HepG2 (cell line): ENCODE results near the gene RIMBP3C. TPM values are rescaled to one million over a fixed set of nuclear protein-coding genes. Genes with fewer than 3 reads are reported as not detected.

Experiments used
- ATAC-seq: fragments of 200-7000 bp; cut with Tn5 transposase; 3 replicates; pipeline ENCODE4 v1.9.1; 2020; ENCODE audit warnings: mild to moderate bottlenecking, moderate library complexity
- BruUV-seq: library from RNA; stranded (reverse); fragments of 400-500 nt; replicated peaks from 2 replicates; lab custom pipeline; 2021; lab: Mats Ljungman, UMichigan
- CTCF ChIA-PET: fragments of 300-600 bp; formaldehyde crosslinking; extraction: SDS; loops from one replicate; lab custom pipeline; 2021; ENCODE audit warnings: low total read pairs, inconsistent platforms, low intra/inter-chr PET ratio; lab: Yijun Ruan, JAX
- POLR2A ChIA-PET: fragments of 350-600 bp; sonication (Branson Sonifier 250); formaldehyde crosslinking; loops from one replicate; lab custom pipeline; 2020; ENCODE audit warnings: antibody characterized with exemption, inconsistent platforms; lab: Yijun Ruan, JAX
- DNase-seq: peaks from one replicate; pipeline ENCODE4 v3.0.0-alpha.2; 2015; ENCODE audit warnings: low spot score
- FAIRE-seq: peaks from 3 replicates; lab custom pipeline; 2011; peaks lifted over from hg19 to GRCh38; lab: Jason Lieb, UNC
- H2AFZ ChIP-seq: one replicate; pipeline ENCODE4 v1.6.1; 2011; ENCODE audit warnings: low read length, inconsistent platforms
- H3K27ac ChIP-seq: fragments of 300-600 bp; 3 replicates; pipeline ENCODE4 v1.8.0; 2011; ENCODE audit warnings: mixed run types, mild to moderate bottlenecking, mixed read lengths, low read length, inconsistent platforms; ENCODE audit not compliant: insufficient read depth; ENCODE audit errors: extremely low read length
- H3K27me3 ChIP-seq, 2 experiments: fragments of 200-600 bp in 1 of 2; 2 replicates in 1 of 2; 3 replicates in 1 of 2; pipeline versions ENCODE4 v1.6.0 to v1.8.0; 2011; ENCODE audit warnings: low read length in 2 of 2, mild to moderate bottlenecking in 2 of 2, moderate library complexity in 2 of 2, inconsistent platforms in 1 of 2; ENCODE audit not compliant: insufficient read depth in 2 of 2, control insufficient read depth in 1 of 2
- H3K36me3 ChIP-seq, 2 experiments: fragments of 200-600 bp in 1 of 2; replicated peaks in 1 of 2; 2 replicates in 1 of 2; 3 replicates in 1 of 2; pipeline versions ENCODE4 v1.5.1 to v1.8.0; 2011; ENCODE audit warnings: low read length in 2 of 2, inconsistent platforms in 1 of 2; ENCODE audit not compliant: insufficient read depth in 2 of 2, control insufficient read depth in 1 of 2
- H3K4me1 ChIP-seq: 2 replicates; pipeline ENCODE4 v1.5.1; 2012; ENCODE audit warnings: low read length, inconsistent platforms; ENCODE audit not compliant: insufficient read depth
- H3K4me2 ChIP-seq: 2 replicates; pipeline ENCODE4 v1.6.0; 2011; ENCODE audit warnings: low read depth, low read length, inconsistent platforms
- H3K4me3 ChIP-seq, 3 experiments: fragments of 200-600 bp in 1 of 3; sonication (generic), shearing (Covaris generic) in 1 of 3; replicated peaks in 1 of 3; 2 replicates each; pipeline ENCODE4 v1.5.1; 2011 to 2016; ENCODE audit warnings: low read length in 3 of 3, inconsistent platforms in 2 of 3, low read depth in 2 of 3, mild to moderate bottlenecking in 2 of 3, control low read depth in 1 of 3, mixed read lengths in 1 of 3; ENCODE audit not compliant: insufficient read depth in 1 of 3
- H3K79me2 ChIP-seq: one replicate; pipeline ENCODE4 v1.6.1; 2011; ENCODE audit warnings: low read length, inconsistent platforms; ENCODE audit not compliant: insufficient read depth
- H3K9ac ChIP-seq: 2 replicates; pipeline ENCODE4 v1.6.0; 2011; ENCODE audit warnings: mild to moderate bottlenecking, low read depth, low read length, inconsistent platforms; ENCODE audit not compliant: insufficient read depth
- H3K9me3 ChIP-seq: 2 replicates; pipeline ENCODE4 v1.5.1; 2012; ENCODE audit warnings: mild to moderate bottlenecking, low read length
- H4K20me1 ChIP-seq: 2 replicates; pipeline ENCODE4 v1.6.0; 2011; ENCODE audit warnings: inconsistent platforms, mild to moderate bottlenecking, low read length, moderate library complexity; ENCODE audit not compliant: insufficient read depth
- HDAC1 ChIP-seq: sonication (generic); formaldehyde crosslinking; IDR thresholded peaks from 2 replicates; pipeline ENCODE4 v1.5.1; 2020; ENCODE audit warnings: mild to moderate bottlenecking, missing genetic modification reagents
- SMAD9 ChIP-seq: sonication (generic); formaldehyde crosslinking; IDR thresholded peaks from 2 replicates; pipeline ENCODE4 v1.5.1; 2020; ENCODE audit warnings: mild to moderate bottlenecking, missing genetic modification reagents
- XRCC5 ChIP-seq: fragments of 200-400 bp; formaldehyde crosslinking; optimal IDR thresholded peaks from 2 replicates; pipeline ENCODE3; 2017; ENCODE audit warnings: mild to moderate bottlenecking, low read length
- ZFY ChIP-seq: sonication (generic); formaldehyde crosslinking; IDR thresholded peaks from 2 replicates; pipeline ENCODE4 v1.4.0; 2020; ENCODE audit warnings: missing genetic modification reagents
- ZNF142 ChIP-seq: sonication (generic); formaldehyde crosslinking; IDR thresholded peaks from 2 replicates; pipeline ENCODE4 v1.4.0; 2020; ENCODE audit warnings: missing genetic modification reagents
- ZNF556 ChIP-seq: sonication (generic); formaldehyde crosslinking; IDR thresholded peaks from 2 replicates; pipeline ENCODE4 v1.4.0; 2020; ENCODE audit warnings: mild to moderate bottlenecking, missing genetic modification reagents, borderline replicate concordance
- WGBS: methylation state at CpG from one replicate; pipeline ENCODE4 v1.1.6; 2017; ENCODE audit warnings: low lambda C conversion rate; 5-methylcytosine and 5-hydroxymethylcytosine counted together
- in situ Hi-C: cut with HindIII; loops from 2 replicates; pipeline ENCODE4 v1.10.0; 2017; ENCODE audit warnings: low pct_unique_long_range_greater_than_20kb; ENCODE audit not compliant: extremely low pct_ligation_motif_present
- intact Hi-C: fragments of 100-400 bp; cut with micrococcal nuclease; formaldehyde crosslinking; loops from one replicate; pipeline ENCODE4 v1.10.0; 2022; ENCODE audit not compliant: unreplicated experiment
- polyA plus RNA-seq, 8 experiments: library from polyadenylated mRNA; depleted of rRNA in 3 of 8; stranded (reverse) in 7 of 8; unstranded in 1 of 8; fragments of >200 nt; fragmentation: Illumina TruSeq in 4 of 8; extraction: Trizol in 4 of 8; gene quantifications; 2 replicates each; pipeline versions ENCODE4 v1.2.1 to v1.2.3, GENCODE V29; 2011 to 2016; ENCODE audit warnings: low read depth in 4 of 8, missing spikeins in 1 of 8, mixed read lengths in 1 of 8; ENCODE audit not compliant: insufficient read depth in 1 of 8
- total RNA-seq, 5 experiments: library from RNA; depleted of rRNA; stranded (reverse); fragments of >200 nt; fragmentation: Illumina TruSeq; extraction: Trizol; gene quantifications; 2 replicates each; pipeline ENCODE4 v1.2.3, GENCODE V29; 2016; ENCODE audit warnings: low read depth in 1 of 5
- TF ChIP-seq, protein P1 (sequence below): sonication (generic); formaldehyde crosslinking; IDR thresholded peaks from 2 replicates; pipeline ENCODE4 v1.5.0; 2020; ENCODE audit warnings: mild to moderate bottlenecking, missing genetic modification reagents

RIMBP3C gene
- total and polyA plus RNA-seq, 2 of the 13 experiments (the other 11 are each of a cell fraction or from before 2014, with no cell fraction given), result 0.15 TPM; not detected in 1

- Histone ChIP-seq H4K20me1 (peaks cover 65% of the 10 kb centered on the region), H3K9me3 (no peaks in the 10 kb centered on the region), H3K27ac (no peak overlapping the region), H2AFZ (no peak overlapping the region), H3K79me2 (peaks cover 89% of the 10 kb centered on the region), H3K4me2 (no peak overlapping the region), H3K27me3 (no peaks in the 10 kb centered on the region), H3K36me3 (peaks cover 22 to 79% of the 10 kb centered on the region in 2 experiments), H3K4me1 (no peaks in the 10 kb centered on the region), H3K9ac (no peak overlapping the region), H3K4me3 (no peak overlapping the region)
- POLR2A ChIA-PET, result no interaction called here
- intact Hi-C loops, result loop anchor here (5.0 kb wide), 1 partner anchor 51 kb away; the partner anchor contains the start of gene SDF2L1
- DNase-seq (no peak), ATAC-seq (no peak), FAIRE-seq (no peak)
- WGBS, result 100% methylated on average over 9 of the region's 9 CpGs
- BruUV-seq, result no TSS peak
- TF ChIP-seq XRCC5, result no peak
- TF ChIP-seq ZNF556, result no peak
- TF ChIP-seq SMAD9 (CRISPR knock-in tag), result no peak
- no peak for TF ChIP-seq HDAC1 (CRISPR knock-in tag)
- TF ChIP-seq, protein P1, sequence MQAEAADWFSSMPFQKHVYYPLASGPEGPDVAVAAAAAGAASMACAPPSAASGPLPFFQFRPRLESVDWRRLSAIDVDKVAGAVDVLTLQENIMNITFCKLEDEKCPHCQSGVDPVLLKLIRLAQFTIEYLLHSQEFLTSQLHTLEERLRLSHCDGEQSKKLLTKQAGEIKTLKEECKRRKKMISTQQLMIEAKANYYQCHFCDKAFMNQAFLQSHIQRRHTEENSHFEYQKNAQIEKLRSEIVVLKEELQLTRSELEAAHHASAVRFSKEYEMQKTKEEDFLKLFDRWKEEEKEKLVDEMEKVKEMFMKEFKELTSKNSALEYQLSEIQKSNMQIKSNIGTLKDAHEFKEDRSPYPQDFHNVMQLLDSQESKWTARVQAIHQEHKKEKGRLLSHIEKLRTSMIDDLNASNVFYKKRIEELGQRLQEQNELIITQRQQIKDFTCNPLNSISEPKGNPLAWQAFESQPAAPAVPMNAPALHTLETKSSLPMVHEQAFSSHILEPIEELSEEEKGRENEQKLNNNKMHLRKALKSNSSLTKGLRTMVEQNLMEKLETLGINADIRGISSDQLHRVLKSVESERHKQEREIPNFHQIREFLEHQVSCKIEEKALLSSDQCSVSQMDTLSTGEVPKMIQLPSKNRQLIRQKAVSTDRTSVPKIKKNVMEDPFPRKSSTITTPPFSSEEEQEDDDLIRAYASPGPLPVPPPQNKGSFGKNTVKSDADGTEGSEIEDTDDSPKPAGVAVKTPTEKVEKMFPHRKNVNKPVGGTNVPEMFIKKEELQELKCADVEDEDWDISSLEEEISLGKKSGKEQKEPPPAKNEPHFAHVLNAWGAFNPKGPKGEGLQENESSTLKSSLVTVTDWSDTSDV, result no peak
- no peak for TF ChIP-seq ZNF142 (CRISPR knock-in tag)
- TF ChIP-seq ZFY (CRISPR knock-in tag), result no peak
- CTCF ChIA-PET, result no interaction called here
- in situ Hi-C loops, result no loop called here
Measured at GRCh38 chr22:21591695-21592094, 40.4 kb upstream of the RIMBP3C start.
